ENCODE measurements around the gene AP1M1. TPM values are rescaled to one million over a fixed set of nuclear protein-coding genes. Genes with fewer than 3 reads are reported as not detected.
A peak's percentile ranks its signal among the peaks of the same experiment; 100 is the strongest.

AP1M1 gene
- total RNA-seq, 1 donor from 2014 or later, result 47.4 TPM

DNA sequence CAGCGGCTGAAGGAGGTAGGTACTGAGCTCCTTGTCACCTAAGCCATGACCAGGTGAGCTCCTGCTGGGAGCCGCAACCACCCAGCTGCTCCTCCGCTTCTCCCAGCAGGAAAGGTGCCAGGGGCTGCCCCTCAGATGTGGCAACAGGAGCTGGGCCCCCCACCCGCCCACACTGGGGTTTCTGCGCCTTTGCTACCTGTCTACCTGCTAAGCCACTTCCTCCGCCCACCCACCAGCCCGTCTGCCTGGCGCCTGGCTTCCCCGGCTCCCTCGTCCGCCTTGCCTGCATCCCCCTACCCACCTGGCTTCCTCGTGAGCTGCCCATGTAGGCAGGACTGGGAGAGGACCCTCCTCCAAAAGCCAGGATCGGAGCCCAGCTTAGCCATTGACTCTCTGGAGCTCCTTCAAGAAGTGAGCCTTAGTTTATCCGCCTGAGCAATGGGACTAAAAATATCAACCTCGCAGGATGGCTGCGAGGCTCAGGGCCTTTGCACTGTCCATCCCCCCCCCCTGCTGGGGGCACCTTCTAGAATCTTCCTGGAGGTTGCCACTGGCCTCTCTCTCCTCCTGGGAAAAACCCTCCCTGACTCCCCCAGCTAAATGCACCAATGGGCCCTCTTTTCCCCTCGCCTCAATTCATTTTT, 71.1 kb downstream of the AP1M1 start:
- no peaks in the 10 kb centered on the region for H3K36me3 Mint-ChIP-seq (ENCODE audit: insufficient read depth)
- H3K4me1 Mint-ChIP-seq (ENCODE audit: low read depth), result peaks cover 2% of the 10 kb centered on the region
- H3K9me3 Mint-ChIP-seq (ENCODE audit: low read depth), result peaks cover 3% of the 10 kb centered on the region
- peaks cover 3% of the 10 kb centered on the region for H3K27me3 Mint-ChIP-seq
- no peak overlapping the region for H3K4me3 Mint-ChIP-seq (ENCODE audit: low read depth)
- no peak for DNase-seq (ENCODE audit: low spot score, unreplicated experiment)
- H3K27ac Mint-ChIP-seq, result no peak overlapping the region
- TF ChIP-seq, protein P1, sequence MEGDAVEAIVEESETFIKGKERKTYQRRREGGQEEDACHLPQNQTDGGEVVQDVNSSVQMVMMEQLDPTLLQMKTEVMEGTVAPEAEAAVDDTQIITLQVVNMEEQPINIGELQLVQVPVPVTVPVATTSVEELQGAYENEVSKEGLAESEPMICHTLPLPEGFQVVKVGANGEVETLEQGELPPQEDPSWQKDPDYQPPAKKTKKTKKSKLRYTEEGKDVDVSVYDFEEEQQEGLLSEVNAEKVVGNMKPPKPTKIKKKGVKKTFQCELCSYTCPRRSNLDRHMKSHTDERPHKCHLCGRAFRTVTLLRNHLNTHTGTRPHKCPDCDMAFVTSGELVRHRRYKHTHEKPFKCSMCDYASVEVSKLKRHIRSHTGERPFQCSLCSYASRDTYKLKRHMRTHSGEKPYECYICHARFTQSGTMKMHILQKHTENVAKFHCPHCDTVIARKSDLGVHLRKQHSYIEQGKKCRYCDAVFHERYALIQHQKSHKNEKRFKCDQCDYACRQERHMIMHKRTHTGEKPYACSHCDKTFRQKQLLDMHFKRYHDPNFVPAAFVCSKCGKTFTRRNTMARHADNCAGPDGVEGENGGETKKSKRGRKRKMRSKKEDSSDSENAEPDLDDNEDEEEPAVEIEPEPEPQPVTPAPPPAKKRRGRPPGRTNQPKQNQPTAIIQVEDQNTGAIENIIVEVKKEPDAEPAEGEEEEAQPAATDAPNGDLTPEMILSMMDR (IDR thresholded peaks at IDR 0.05; ENCODE audit: unreplicated experiment), result no peak

DNA sequence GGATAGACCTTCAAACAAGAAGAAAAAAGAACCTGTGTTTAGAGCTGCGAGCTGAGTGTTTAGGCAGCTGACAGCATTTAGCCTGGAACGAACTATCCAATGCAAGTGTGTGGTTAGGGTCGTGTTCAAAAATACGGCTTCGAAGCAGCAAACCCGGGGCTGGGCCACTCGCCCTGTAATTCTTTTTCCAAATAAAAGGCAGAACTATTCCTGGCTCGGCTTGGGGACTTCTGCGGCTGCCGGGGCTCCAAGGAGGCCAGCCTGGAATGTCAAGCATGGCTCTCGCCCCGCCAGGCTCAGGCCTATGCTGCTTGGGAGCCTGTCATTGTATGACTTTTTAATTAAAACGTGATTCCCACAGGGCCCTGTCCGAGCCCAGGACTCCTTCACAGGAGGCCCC, 75.2 kb downstream of the AP1M1 start:
- H3K4me3 Mint-ChIP-seq (ENCODE audit: low read depth), result no peak overlapping the region

DNA sequence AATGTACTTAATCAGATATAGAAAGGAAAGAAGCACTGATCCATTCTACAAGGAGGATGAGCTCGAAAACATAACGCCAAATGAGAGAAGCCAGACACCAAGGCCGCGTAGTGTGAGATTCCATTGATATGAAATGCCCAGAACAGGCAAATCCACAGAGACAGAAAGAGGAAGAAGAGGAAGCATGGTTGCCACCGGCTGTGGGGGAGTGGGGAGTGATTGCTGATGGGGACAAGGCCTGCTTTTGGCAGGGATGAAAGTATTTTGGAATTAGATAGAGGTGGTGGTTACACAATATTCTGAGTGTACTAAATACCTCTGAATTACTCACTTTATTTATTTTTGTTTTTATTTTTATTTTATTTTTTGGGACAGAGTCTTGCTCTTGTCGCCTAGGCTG, 76.7 kb downstream of the AP1M1 start:
- no peak overlapping the region for H3K4me3 Mint-ChIP-seq (ENCODE audit: low read depth)
- no peaks in the 10 kb centered on the region for H3K9me3 Mint-ChIP-seq (ENCODE audit: low read depth)
- no peak for DNase-seq (ENCODE audit: low spot score, unreplicated experiment)
- peak overlapping the region; percentile 14 for H3K27ac Mint-ChIP-seq
- H3K4me1 Mint-ChIP-seq (ENCODE audit: low read depth), result no peaks in the 10 kb centered on the region
- no peaks in the 10 kb centered on the region for H3K27me3 Mint-ChIP-seq
- no peaks in the 10 kb centered on the region for H3K36me3 Mint-ChIP-seq (ENCODE audit: insufficient read depth)
- TF ChIP-seq, protein P1 (IDR thresholded peaks at IDR 0.05; ENCODE audit: unreplicated experiment), result no peak

More for the DNA sequence above, 75.2 kb downstream of the AP1M1 start:
- Mint-ChIP-seq H3K9me3 (ENCODE audit: low read depth) (no peaks in the 10 kb centered on the region), H3K36me3 (ENCODE audit: insufficient read depth) (no peaks in the 10 kb centered on the region), H3K27ac (peak overlapping the region; percentile 81), H3K4me1 (ENCODE audit: low read depth) (no peaks in the 10 kb centered on the region), H3K27me3 (no peaks in the 10 kb centered on the region)
- TF ChIP-seq, protein P1 (IDR thresholded peaks at IDR 0.05; ENCODE audit: unreplicated experiment), result no peak
- DNase-seq (ENCODE audit: low spot score, unreplicated experiment), result no peak

DNA sequence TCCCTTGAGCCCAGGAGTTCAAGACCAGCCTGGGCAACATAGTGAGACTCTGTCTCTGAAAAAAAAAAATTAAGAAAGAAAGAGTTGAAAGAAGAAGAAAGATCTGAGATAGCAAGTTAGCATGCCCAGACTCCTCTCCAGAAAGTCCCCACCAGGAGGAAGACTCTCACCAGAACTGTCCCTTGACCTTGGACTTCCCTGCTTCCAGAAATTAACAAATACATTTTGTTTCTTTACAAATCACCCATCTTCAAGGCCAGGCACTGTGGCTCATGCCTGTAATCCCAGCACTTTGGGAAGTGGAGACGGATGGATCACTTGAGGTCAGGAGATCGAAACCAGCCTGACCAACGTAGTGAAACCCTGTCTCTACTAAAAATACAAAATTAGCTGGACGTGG, 82.6 kb downstream of the AP1M1 start:
- H3K27me3 Mint-ChIP-seq, result peaks cover 3% of the 10 kb centered on the region
- H3K4me1 Mint-ChIP-seq (ENCODE audit: low read depth), result peaks cover 2% of the 10 kb centered on the region
- H3K36me3 Mint-ChIP-seq (ENCODE audit: insufficient read depth), result no peaks in the 10 kb centered on the region
- H3K27ac Mint-ChIP-seq, result no peak overlapping the region
- H3K9me3 Mint-ChIP-seq (ENCODE audit: low read depth), result no peaks in the 10 kb centered on the region
- no peak for DNase-seq (ENCODE audit: low spot score, unreplicated experiment)
- no peak overlapping the region for H3K4me3 Mint-ChIP-seq (ENCODE audit: low read depth)
- TF ChIP-seq, protein P1 (IDR thresholded peaks at IDR 0.05; ENCODE audit: unreplicated experiment), result no peak

DNA sequence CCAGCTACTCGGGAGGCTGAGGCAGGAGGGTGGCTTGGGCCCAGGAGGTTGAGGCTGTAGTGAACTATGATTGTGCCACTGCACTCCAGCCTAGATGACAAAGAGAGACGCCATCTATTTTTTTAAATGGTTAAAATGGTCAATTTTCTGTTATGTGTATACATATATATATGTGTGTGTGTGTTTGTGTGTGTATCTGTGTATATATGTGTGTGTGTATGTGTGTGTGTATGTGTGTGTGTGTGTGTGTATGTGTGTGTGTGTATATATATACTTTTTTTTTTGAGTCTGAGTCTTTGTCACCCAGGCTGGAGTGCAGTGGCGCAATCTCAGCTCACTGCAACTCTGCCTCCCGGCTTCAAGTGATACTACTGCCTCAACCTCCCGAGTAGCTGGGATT, 84.0 kb downstream of the AP1M1 start:
- no peaks in the 10 kb centered on the region for H3K9me3 Mint-ChIP-seq (ENCODE audit: low read depth)
- no peaks in the 10 kb centered on the region for H3K36me3 Mint-ChIP-seq (ENCODE audit: insufficient read depth)
- TF ChIP-seq, protein P1 (IDR thresholded peaks at IDR 0.05; ENCODE audit: unreplicated experiment), result no peak
- peaks cover 2% of the 10 kb centered on the region for H3K4me1 Mint-ChIP-seq (ENCODE audit: low read depth)
- peaks cover 4% of the 10 kb centered on the region for H3K27me3 Mint-ChIP-seq
- DNase-seq (ENCODE audit: low spot score, unreplicated experiment), result no peak
- H3K27ac Mint-ChIP-seq, result no peak overlapping the region
- no peak overlapping the region for H3K4me3 Mint-ChIP-seq (ENCODE audit: low read depth)

Data from progenitor cell of endocrine pancreas (in vitro differentiated cells).